VCaP (cell line): ENCODE measurements around the gene CDH11.

Experiments used
- H3K27ac ChIP-seq: fragments of 450-650 bp; 2 replicates; pipeline ENCODE4 v1.5.1; 2017
- TF ChIP-seq, protein P1 (sequence below): fragments of 450-650 bp; conservative IDR thresholded peaks from 2 replicates; pipeline ENCODE4 v1.5.1; 2017; ENCODE audit warnings: mild to moderate bottlenecking, moderate library complexity

Gene CDH11, protein sequence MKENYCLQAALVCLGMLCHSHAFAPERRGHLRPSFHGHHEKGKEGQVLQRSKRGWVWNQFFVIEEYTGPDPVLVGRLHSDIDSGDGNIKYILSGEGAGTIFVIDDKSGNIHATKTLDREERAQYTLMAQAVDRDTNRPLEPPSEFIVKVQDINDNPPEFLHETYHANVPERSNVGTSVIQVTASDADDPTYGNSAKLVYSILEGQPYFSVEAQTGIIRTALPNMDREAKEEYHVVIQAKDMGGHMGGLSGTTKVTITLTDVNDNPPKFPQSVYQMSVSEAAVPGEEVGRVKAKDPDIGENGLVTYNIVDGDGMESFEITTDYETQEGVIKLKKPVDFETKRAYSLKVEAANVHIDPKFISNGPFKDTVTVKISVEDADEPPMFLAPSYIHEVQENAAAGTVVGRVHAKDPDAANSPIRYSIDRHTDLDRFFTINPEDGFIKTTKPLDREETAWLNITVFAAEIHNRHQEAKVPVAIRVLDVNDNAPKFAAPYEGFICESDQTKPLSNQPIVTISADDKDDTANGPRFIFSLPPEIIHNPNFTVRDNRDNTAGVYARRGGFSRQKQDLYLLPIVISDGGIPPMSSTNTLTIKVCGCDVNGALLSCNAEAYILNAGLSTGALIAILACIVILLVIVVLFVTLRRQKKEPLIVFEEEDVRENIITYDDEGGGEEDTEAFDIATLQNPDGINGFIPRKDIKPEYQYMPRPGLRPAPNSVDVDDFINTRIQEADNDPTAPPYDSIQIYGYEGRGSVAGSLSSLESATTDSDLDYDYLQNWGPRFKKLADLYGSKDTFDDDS

GRCh38 chr16:65121870-65122723, at the start of gene CDH11:
CDH11 (minus strand) TSS chr16:65122063; CDS start chr16:65004869, 117,194 bp downstream.
- TF ChIP-seq, protein P1, sequence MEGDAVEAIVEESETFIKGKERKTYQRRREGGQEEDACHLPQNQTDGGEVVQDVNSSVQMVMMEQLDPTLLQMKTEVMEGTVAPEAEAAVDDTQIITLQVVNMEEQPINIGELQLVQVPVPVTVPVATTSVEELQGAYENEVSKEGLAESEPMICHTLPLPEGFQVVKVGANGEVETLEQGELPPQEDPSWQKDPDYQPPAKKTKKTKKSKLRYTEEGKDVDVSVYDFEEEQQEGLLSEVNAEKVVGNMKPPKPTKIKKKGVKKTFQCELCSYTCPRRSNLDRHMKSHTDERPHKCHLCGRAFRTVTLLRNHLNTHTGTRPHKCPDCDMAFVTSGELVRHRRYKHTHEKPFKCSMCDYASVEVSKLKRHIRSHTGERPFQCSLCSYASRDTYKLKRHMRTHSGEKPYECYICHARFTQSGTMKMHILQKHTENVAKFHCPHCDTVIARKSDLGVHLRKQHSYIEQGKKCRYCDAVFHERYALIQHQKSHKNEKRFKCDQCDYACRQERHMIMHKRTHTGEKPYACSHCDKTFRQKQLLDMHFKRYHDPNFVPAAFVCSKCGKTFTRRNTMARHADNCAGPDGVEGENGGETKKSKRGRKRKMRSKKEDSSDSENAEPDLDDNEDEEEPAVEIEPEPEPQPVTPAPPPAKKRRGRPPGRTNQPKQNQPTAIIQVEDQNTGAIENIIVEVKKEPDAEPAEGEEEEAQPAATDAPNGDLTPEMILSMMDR: no peak
- no peak within 1 kb of the TSS for H3K27ac ChIP-seq

DNA sequence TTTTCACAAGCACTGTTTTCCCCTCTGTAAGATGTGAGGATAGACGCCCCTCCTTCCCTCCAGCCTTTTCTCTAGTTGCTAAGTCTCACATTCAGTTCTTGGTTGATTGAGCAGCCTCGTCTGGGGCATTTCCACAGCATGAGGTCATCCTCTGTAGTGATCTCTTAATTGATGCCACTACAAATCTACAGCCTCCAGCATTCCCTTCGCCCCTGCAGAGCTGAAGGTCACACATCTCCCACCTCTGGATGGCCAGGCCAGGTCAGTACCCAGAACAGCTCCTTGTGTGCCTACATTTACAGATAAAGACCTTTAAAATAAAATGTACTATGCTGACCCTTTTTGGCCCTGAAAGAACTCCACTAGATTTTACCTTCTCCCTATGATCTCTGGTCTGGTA, 32.5 kb upstream of the CDH11 start:
- no peak overlapping the region for H3K27ac ChIP-seq
- TF ChIP-seq, protein P1: no peak

- TF ChIP-seq, protein P1: no peak
Measured at GRCh38 chr16:65153365-65154105, 31.7 kb upstream of the CDH11 start.

DNA sequence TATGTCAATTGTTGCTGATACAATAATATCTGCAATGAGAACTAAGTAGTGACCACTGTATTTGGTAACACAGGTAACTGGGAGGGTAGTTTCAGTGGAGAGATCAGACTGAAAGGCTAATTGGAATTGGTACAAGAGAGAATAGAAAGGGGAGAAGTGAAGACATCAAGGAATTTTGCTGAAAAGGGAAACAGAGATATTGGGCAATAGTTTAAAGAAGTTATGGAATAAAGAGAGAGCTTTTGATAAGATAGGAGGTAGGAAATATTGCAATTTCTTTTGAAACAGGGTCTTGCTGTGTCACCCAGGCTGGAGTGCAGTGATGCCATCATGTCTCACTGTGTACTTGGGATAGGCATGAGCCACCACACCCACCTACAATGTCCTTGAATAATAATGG, 26.9 kb upstream of the CDH11 start:
- no peak overlapping the region for H3K27ac ChIP-seq
- TF ChIP-seq, protein P1: no peak

More at GRCh38 chr16:65153365-65154105, 31.7 kb upstream of the CDH11 start:
- no peak overlapping the region for H3K27ac ChIP-seq

GRCh38 chr16:65142276-65142675, 20.4 kb upstream of the CDH11 start:
- H3K27ac ChIP-seq: no peak overlapping the region
- TF ChIP-seq, protein P1: no peak

DNA sequence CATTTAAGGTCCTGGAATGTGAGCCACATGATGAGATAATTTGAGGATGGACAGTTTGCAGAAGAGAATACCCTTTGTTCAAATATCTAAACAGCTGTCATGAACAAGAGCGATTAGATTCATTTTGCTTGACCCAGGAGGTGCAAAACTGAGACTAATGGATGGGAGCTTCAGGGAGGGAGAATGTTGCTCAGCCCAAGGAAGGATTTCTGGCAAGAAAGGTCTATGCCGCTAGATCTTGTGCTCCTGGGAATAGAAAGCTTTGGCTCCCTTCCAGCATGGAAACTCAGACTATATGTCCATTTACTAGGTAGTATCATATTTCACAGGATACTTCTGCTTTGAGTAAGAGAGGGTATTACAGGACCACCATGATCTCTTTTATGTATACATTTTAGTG, 14.8 kb upstream of the CDH11 start:
- TF ChIP-seq, protein P1: no peak
- no peak overlapping the region for H3K27ac ChIP-seq
